Measurements from ENCODE around the gene PPT2. TPM values are rescaled to one million over a fixed set of nuclear protein-coding genes. Genes with fewer than 3 reads are reported as not detected.
"Not testable (repeated sequence)": the region's sequence is repeated elsewhere in the genome, so short reads cannot be mapped to it uniquely, and the experiment has no call there.

The PPT2 gene
- total and polyA plus RNA-seq, 2 of the 8 experiments (the other 6 are each of a cell fraction or from before 2014, with no cell fraction given) = 24.1 to 39.5 TPM

GRCh38 chr6:32144238-32144637 lies 9.7 kb upstream of the PPT2 start:
- not testable (repeated sequence) for H2BK5ac ChIP-seq (ENCODE audit: low read depth, low read length); H2BK20ac ChIP-seq (ENCODE audit: low read length)
- CTCF ChIA-PET (ENCODE audit: partially characterized antibody) = interaction anchor here (0.9 to 2.0 kb wide), 5 partner anchors 8 to 28 kb away, joined by 3 to 4 read pairs (median 4); no protein-coding TSS in a partner anchor

More at GRCh38 chr6:32144238-32144637, 9.7 kb upstream of the PPT2 start:
- not testable (repeated sequence) for H3K4me3 ChIP-seq (ENCODE audit: extremely low read depth in 1 of 4, insufficient read depth in 2 of 4, low read depth in 3 of 4, low read length in 4 of 4); H4K20me1 ChIP-seq (replicated peaks in 1 of 2; ENCODE audit: control insufficient read depth in 1 of 2, insufficient read depth in 2 of 2, low read length in 2 of 2); H3K4me1 ChIP-seq (replicated peaks in 1 of 4; ENCODE audit: control insufficient read depth in 3 of 4, insufficient read depth in 4 of 4, low read length in 3 of 4); H3K14ac ChIP-seq (ENCODE audit: insufficient read length); H3K9ac ChIP-seq (replicated peaks in 1 of 4; ENCODE audit: extremely low read depth in 1 of 4, low read depth in 3 of 4, low read length in 3 of 4); H3K4me2 ChIP-seq (ENCODE audit: insufficient read depth in 1 of 2, low read depth in 2 of 2, low read length in 2 of 2); H3K79me2 ChIP-seq (ENCODE audit: control insufficient read depth in 1 of 2, insufficient read depth in 2 of 2, low read length in 2 of 2); DNase-seq (ENCODE audit: low read depth in 1 of 2, low spot score in 2 of 2); H4K91ac ChIP-seq (replicated peaks; ENCODE audit: insufficient read length, low read length); H2BK15ac ChIP-seq (ENCODE audit: low read length); H3K56ac ChIP-seq (replicated peaks; ENCODE audit: insufficient read length, low read depth, low read length); FAIRE-seq; H3K9me3 ChIP-seq (ENCODE audit: insufficient read depth in 2 of 2, low read depth in 1 of 2, low read length in 1 of 2); H2AFZ ChIP-seq (ENCODE audit: low read length); H3K18ac ChIP-seq (ENCODE audit: extremely low read depth, low read length); H2AK5ac ChIP-seq (ENCODE audit: low read depth, low read length); H3K27ac ChIP-seq (ENCODE audit: low read depth, low read length); H2BK12ac ChIP-seq (ENCODE audit: low read depth, low read length); H3K23ac ChIP-seq (ENCODE audit: insufficient read length); H3K36me3 ChIP-seq (ENCODE audit: control insufficient read depth in 2 of 4, insufficient read depth in 4 of 4, low read length in 3 of 4); H3K79me1 ChIP-seq (ENCODE audit: low read depth, low read length); H3K27me3 ChIP-seq (replicated peaks in 1 of 4; ENCODE audit: control insufficient read depth in 3 of 4, extremely low read depth in 1 of 4, insufficient read depth in 3 of 4, low read length in 3 of 4); H2BK120ac ChIP-seq (replicated peaks; ENCODE audit: low read depth, low read length); H3K4ac ChIP-seq (replicated peaks; ENCODE audit: insufficient read length, low read depth, low read length); H4K5ac ChIP-seq (ENCODE audit: insufficient read length, low read depth, low read length); H3K23me2 ChIP-seq (ENCODE audit: low read depth, low read length); H4K8ac ChIP-seq (ENCODE audit: extremely low read depth, insufficient read depth, low read length)
- POLR2A ChIA-PET (ENCODE audit: partially characterized antibody) = interaction anchor here (0.6 to 9.2 kb wide), 3 partner anchors 8 to 35 kb away, joined by 3 to 70 read pairs (median 3); partner anchors contain the start of genes ATF6B, FKBPL and TNXB
- 92% methylated on average over 7 of the region's 7 CpGs; no CpG with 5 or more reads in 1 of the 2 experiments for WGBS, 2 experiments (ENCODE audit: extremely low coverage in 1 of 2, insufficient coverage in 1 of 2, insufficient read length in 1 of 2, insufficient replicate concordance in 2 of 2, low coverage in 1 of 2, low lambda C conversion rate in 2 of 2, missing lambda C conversion rate in 1 of 2)

Measured in H1 (cell line).